ENCODE measurements around the gene ABLIM3.
A peak's percentile ranks its signal among the peaks of the same experiment; 100 is the strongest.

Gene ABLIM3

DNA sequence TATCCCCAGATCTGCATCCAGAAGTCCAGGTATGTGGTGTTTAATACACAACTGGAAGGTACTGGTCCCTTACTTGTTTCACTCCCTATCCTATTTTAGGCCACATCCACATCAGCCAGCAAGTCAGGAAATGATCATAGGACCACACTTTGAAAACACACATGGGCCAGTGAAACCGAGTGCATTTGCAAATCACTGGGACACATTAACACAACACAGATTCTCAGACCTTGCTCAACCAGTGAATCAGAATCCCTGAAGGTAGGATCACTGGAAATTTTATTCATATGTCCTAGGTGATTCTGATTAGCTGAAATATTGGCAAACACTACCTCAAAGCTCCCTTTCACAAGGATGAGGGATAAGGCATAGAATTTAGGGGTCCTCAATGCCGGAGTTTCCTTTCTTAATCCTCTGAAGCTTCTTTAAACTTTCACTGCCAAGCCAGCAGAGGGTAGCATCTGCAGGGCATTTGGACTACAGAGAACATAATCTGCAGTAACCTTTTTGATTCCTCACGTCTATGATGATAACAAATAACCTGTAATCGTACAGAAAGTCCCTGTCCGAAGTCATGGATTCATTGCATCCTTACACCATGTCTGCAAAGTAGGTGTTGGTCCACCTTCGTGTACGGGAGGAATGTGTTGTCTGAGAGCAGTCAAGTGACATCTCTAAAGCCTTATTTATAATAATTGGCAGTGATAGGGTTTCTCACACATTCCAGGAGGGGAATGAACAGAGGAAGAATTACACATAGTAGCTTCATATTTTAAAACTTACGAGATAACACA is 11.0 kb upstream of the ABLIM3 start:
- TF ChIP-seq, protein P1, sequence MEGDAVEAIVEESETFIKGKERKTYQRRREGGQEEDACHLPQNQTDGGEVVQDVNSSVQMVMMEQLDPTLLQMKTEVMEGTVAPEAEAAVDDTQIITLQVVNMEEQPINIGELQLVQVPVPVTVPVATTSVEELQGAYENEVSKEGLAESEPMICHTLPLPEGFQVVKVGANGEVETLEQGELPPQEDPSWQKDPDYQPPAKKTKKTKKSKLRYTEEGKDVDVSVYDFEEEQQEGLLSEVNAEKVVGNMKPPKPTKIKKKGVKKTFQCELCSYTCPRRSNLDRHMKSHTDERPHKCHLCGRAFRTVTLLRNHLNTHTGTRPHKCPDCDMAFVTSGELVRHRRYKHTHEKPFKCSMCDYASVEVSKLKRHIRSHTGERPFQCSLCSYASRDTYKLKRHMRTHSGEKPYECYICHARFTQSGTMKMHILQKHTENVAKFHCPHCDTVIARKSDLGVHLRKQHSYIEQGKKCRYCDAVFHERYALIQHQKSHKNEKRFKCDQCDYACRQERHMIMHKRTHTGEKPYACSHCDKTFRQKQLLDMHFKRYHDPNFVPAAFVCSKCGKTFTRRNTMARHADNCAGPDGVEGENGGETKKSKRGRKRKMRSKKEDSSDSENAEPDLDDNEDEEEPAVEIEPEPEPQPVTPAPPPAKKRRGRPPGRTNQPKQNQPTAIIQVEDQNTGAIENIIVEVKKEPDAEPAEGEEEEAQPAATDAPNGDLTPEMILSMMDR (IDR thresholded peaks at IDR 0.05; ENCODE audit: poor library complexity, severe bottlenecking): peak; percentile 78
- DNase-seq (ENCODE audit: low spot score): no peak
- no peak for ATAC-seq (ENCODE audit: low read depth)
- Histone ChIP-seq H3K27ac (ENCODE audit: poor library complexity, severe bottlenecking) (peak overlapping the region; percentile 68), H3K4me1 (ENCODE audit: insufficient read depth, poor library complexity, severe bottlenecking) (peaks cover 66% of the 10 kb centered on the region), H3K4me3 (ENCODE audit: severe bottlenecking) (no peak overlapping the region), H3K9me3 (ENCODE audit: severe bottlenecking) (no peaks in the 10 kb centered on the region), H3K27me3 (ENCODE audit: insufficient read depth, poor library complexity, severe bottlenecking) (no peaks in the 10 kb centered on the region), H3K36me3 (ENCODE audit: low read depth) (no peaks in the 10 kb centered on the region)

DNA sequence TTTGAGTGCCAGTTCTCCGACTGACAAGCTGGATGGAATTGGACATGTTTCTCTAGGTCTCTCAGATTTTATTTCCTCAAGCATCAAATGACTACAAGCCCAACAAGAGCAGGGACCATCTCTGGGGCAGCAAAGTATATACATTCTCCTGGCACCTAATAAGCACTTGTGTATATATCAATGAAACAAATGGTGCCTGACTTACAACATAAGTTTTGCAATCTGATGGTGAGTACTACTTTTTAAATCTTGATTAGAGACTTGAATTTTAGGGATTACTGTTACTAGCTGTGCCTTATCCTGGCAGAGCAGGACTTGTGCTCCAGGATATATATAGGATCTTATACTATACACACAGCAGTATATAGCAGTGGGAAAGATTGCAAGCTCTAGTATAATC is 8.8 kb upstream of the ABLIM3 start:
- H3K4me3 ChIP-seq (ENCODE audit: severe bottlenecking): no peak overlapping the region
- H3K4me1 ChIP-seq (ENCODE audit: insufficient read depth, poor library complexity, severe bottlenecking): peaks cover 59% of the 10 kb centered on the region
- H3K36me3 ChIP-seq (ENCODE audit: low read depth): no peaks in the 10 kb centered on the region
- ATAC-seq (ENCODE audit: low read depth) (no peak), DNase-seq (ENCODE audit: low spot score) (no peak)
- peak overlapping the region; percentile 98 for H3K27ac ChIP-seq (ENCODE audit: poor library complexity, severe bottlenecking)
- no peaks in the 10 kb centered on the region for H3K9me3 ChIP-seq (ENCODE audit: severe bottlenecking)
- TF ChIP-seq, protein P1 (IDR thresholded peaks at IDR 0.05; ENCODE audit: poor library complexity, severe bottlenecking): no peak
- H3K27me3 ChIP-seq (ENCODE audit: insufficient read depth, poor library complexity, severe bottlenecking): no peaks in the 10 kb centered on the region

DNA sequence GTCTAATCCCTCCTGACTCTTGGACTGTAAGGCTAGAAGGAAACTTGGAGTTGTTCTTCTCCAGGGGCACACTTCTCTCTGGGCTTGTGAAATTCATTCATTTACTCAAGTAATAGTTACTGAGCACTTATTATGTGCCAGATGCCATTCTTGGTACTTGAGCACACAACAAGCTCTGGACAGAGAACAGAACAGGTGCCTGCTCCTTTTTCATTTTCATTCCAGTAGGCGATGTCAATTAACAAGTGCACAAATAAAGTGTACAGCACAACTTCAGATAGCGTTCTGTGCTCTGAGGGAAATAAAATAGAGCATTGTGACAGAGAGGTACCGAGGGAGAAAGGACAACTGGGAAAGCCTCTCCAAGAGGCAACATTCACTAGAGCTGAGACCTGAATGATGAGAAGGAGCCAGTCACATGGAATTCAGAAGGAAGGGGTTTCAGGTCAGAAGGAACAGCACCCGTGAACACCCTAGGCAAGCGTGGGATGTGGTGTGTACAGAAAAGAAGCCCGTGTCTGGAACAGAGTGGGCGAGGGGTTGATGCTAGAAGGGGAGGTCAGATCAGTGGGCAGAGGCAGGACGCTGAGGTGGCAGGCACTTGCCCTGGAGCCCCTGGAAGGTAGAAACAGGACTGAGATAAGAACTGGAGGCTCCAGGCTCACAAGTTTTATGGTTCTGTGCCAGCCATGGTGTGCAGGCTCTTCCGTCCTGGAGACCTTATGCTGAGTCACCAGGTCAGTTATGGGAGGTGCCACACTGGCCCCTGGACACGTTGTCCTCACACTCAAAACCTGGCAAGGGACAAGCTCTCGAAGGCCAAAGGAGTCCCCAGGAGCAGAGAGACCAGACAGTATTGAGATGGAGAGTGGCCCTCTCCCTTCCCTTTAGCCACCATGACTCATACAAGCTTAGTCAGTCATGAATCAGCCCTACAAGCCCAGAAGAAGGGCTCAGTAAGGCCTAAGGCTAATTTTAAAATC is 7.2 kb upstream of the ABLIM3 start:
- peaks cover 43% of the 10 kb centered on the region for H3K4me1 ChIP-seq (ENCODE audit: insufficient read depth, poor library complexity, severe bottlenecking)
- no peaks in the 10 kb centered on the region for H3K36me3 ChIP-seq (ENCODE audit: low read depth)
- H3K27me3 ChIP-seq (ENCODE audit: insufficient read depth, poor library complexity, severe bottlenecking): no peaks in the 10 kb centered on the region
- H3K9me3 ChIP-seq (ENCODE audit: severe bottlenecking): no peaks in the 10 kb centered on the region
- peak overlapping the region; percentile 98 for H3K27ac ChIP-seq (ENCODE audit: poor library complexity, severe bottlenecking)
- no peak overlapping the region for H3K4me3 ChIP-seq (ENCODE audit: severe bottlenecking)
- TF ChIP-seq, protein P1 (IDR thresholded peaks at IDR 0.05; ENCODE audit: poor library complexity, severe bottlenecking): no peak
- DNase-seq (ENCODE audit: low spot score) (peak; percentile 77), ATAC-seq (ENCODE audit: low read depth) (peak; percentile 94)

DNA sequence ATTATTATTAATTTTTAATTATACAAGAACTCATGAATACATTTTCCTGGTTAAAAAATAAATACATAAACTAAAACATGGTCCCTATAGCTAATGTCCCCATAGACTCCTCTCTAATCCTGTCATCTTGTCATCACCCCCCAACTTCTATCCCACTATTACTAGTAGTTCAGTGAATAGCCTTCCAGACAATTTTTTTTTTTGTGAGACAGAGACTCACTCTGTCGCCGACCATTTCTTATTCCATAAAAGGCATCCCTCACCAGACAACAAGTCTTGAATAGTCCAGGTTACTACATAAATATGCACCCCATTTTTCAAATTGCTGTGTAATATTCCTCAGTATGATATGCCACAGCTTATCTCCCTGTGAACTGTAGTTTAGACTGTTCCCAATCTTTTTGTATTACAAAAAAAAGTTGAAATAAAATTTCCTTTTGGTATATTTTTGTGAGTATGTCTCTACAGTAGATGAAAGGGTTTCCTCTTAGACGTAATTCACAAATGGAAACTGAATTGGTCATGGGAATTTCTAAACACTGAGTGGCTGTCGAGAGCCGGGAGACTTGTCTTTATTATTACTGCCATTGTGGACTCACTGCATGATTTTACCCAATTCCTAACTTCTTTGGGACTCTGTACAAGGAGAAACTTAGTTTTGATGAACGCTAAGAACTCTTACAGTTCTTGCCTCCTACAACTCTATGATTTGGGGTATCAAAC is 6.4 kb upstream of the ABLIM3 start:
- peak overlapping the region; percentile 98 for H3K27ac ChIP-seq (ENCODE audit: poor library complexity, severe bottlenecking)
- H3K9me3 ChIP-seq (ENCODE audit: severe bottlenecking): no peaks in the 10 kb centered on the region
- peak; percentile 43 for ATAC-seq (ENCODE audit: low read depth)
- H3K4me1 ChIP-seq (ENCODE audit: insufficient read depth, poor library complexity, severe bottlenecking): peaks cover 36% of the 10 kb centered on the region
- no peaks in the 10 kb centered on the region for H3K36me3 ChIP-seq (ENCODE audit: low read depth)
- no peak overlapping the region for H3K4me3 ChIP-seq (ENCODE audit: severe bottlenecking)
- H3K27me3 ChIP-seq (ENCODE audit: insufficient read depth, poor library complexity, severe bottlenecking): no peaks in the 10 kb centered on the region
- no peak for DNase-seq (ENCODE audit: low spot score)
- TF ChIP-seq, protein P1 (IDR thresholded peaks at IDR 0.05; ENCODE audit: poor library complexity, severe bottlenecking): no peak
